ENCODE data around the gene RASD1. TPM values are rescaled to one million over a fixed set of nuclear protein-coding genes. Genes with fewer than 3 reads are reported as not detected.
A peak's percentile ranks its signal among the peaks of the same experiment; 100 is the strongest.

The RASD1 gene
- total RNA-seq, 1 experiment from 2014 or later = 5.7 TPM

- H3K27me3 Mint-ChIP-seq (ENCODE audit: low read depth) = peaks cover 26% of the 10 kb centered on the region
- H3K9ac ChIP-seq (ENCODE audit: extremely low read depth, insufficient read length, low read length) = no peak overlapping the region
- H4K20me1 ChIP-seq (ENCODE audit: control insufficient read depth, insufficient read depth, insufficient read length) = no peaks in the 10 kb centered on the region
- no peak overlapping the region for H2BK15ac ChIP-seq (ENCODE audit: low read depth, low read length)
- no peak overlapping the region for H4K8ac ChIP-seq (replicated peaks; ENCODE audit: insufficient read length, low read depth, low read length)
- peak; percentile 17 for DNase-seq
- H3K4me1 ChIP-seq (ENCODE audit: insufficient read depth, low read length) = no peaks in the 10 kb centered on the region
- no peaks in the 10 kb centered on the region; a peak in 1 of 5 replicates for H3K9me3 Mint-ChIP-seq
- no peaks in the 10 kb centered on the region for H3K79me2 ChIP-seq (ENCODE audit: insufficient read depth, low read length)
- H2AK5ac ChIP-seq (ENCODE audit: insufficient read length, low read length) = no peak overlapping the region
- H4K91ac ChIP-seq (ENCODE audit: insufficient read length, low read depth, low read length) = no peak overlapping the region
- H2BK20ac ChIP-seq (ENCODE audit: low read depth, low read length, poor library complexity, severe bottlenecking) = no peak overlapping the region
- H3K23me2 ChIP-seq (ENCODE audit: insufficient read length, low read depth, low read length, poor library complexity, severe bottlenecking) = no peaks in the 10 kb centered on the region
- H3K4ac ChIP-seq (ENCODE audit: low read depth, low read length) = no peak overlapping the region
- H3K9me3 ChIP-seq (ENCODE audit: control insufficient read depth, low read depth, low read length) = no peaks in the 10 kb centered on the region
- H3K79me1 ChIP-seq (ENCODE audit: insufficient read depth, low read depth, low read length, poor library complexity, severe bottlenecking) = no peaks in the 10 kb centered on the region
- no peak overlapping the region for H3K27ac ChIP-seq (ENCODE audit: insufficient read length, low read depth, low read length)
- H3K27ac Mint-ChIP-seq = no peak overlapping the region; a peak in 1 of 7 replicates
- H2BK5ac ChIP-seq (ENCODE audit: insufficient read length, low read length) = no peak overlapping the region
- H3K4me1 Mint-ChIP-seq = no peaks in the 10 kb centered on the region
- H3K56ac ChIP-seq (ENCODE audit: insufficient read length, low read depth, low read length) = no peak overlapping the region
- TF ChIP-seq CTCF (conservative IDR thresholded peaks at IDR 0.05) = no peak
- H3K27me3 ChIP-seq (ENCODE audit: insufficient read depth, low read length) = no peaks in the 10 kb centered on the region
- no peaks in the 10 kb centered on the region for H3K36me3 Mint-ChIP-seq (ENCODE audit: insufficient read depth in 1 of 3, low read depth in 3 of 3)
- no peak overlapping the region for H2BK120ac ChIP-seq (ENCODE audit: low read depth, low read length, poor library complexity, severe bottlenecking)
- H2AFZ ChIP-seq (ENCODE audit: low read length) = no peak overlapping the region
- no peak overlapping the region for H4K5ac ChIP-seq (ENCODE audit: insufficient read length, low read depth, low read length)
- no peak overlapping the region for H3K4me3 Mint-ChIP-seq
- H3K23ac ChIP-seq (ENCODE audit: insufficient read length, low read depth, low read length) = no peak overlapping the region
- no CpG with 5 or more reads among the region's 9 CpGs for WGBS (ENCODE audit: extremely low coverage, insufficient read length, low lambda C conversion rate)
- no peak overlapping the region for H3K4me2 ChIP-seq (ENCODE audit: insufficient read depth, insufficient read length, low read length)
- no peak overlapping the region for H3K14ac ChIP-seq (ENCODE audit: insufficient read depth, low read length)
- H3K18ac ChIP-seq (ENCODE audit: insufficient read length, low read depth, low read length) = no peak overlapping the region
- no peak overlapping the region for H3T11ph ChIP-seq (ENCODE audit: low read length)
- H2BK12ac ChIP-seq (ENCODE audit: insufficient read length, low read depth, low read length) = no peak overlapping the region
These were observed 43.1 kb downstream of the RASD1 start for GRCh38 chr17:17453088-17453487.
